GM21737 (cell line): ENCODE measurements around the gene NRXN3.
"Not testable (repeated sequence)": the region's sequence is repeated elsewhere in the genome, so short reads cannot be mapped to it uniquely, and the experiment has no call there.

Experiments used
- ATAC-seq: cut with Tn5 transposase; IDR thresholded peaks from one replicate; pipeline ENCODE4 v1.9.1; 2021; ENCODE audit warnings: mild to moderate bottlenecking, moderate library complexity; ENCODE audit not compliant: unreplicated experiment

The NRXN3 gene

DNA sequence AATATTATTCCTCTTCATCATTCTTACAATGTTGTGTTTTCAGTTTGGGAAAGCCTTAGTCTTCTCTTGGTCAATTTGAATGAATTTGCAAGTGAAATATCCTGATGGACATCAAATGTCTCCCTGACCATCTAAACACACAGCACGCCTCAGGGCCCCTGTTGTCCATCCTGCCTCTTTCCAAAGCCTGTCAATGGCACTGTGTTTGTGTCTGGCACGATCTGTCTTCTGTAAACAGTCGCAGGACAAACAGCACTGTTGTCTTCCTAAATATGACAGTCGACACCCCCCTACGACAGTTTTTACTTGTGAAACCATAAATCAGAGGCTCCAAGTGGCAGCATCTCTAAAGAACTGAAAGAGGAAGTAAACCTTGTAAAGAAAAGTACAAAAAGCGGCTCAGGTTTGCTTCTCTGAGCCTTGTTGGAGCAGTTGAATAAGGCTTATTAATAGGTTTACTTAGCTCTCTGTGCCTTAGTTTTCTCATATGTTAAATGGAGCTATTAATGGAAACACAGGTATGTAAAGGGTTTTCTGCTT is 285.8 kb downstream of the NRXN3 start:
- ATAC-seq: no peak

DNA sequence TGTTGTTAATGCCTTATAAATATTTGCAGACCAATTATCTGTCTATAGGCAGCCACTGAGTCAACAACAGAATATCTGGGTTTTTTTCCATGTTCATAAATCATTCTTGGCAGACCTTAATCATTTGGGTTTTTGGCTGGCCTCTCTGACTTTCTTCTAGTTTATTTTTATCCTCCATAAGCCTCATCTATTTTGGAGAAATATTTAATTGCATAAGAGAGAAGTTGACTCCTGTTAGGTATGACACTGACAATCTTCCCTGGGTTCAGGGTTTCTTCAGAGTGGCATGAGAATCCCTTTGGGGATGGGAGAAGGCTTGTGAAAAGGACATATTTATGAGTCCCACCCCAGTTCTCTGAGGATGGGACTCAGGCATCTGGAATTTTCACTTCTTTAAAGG is 299.8 kb downstream of the NRXN3 start:
- ATAC-seq: no peak

GRCh38 chr14:78479127-78479780 is 309.1 kb downstream of the NRXN3 start:
- no peak for ATAC-seq

- ATAC-seq: no peak
Measured at GRCh38 chr14:78484028-78484427, 313.9 kb downstream of the NRXN3 start.

DNA sequence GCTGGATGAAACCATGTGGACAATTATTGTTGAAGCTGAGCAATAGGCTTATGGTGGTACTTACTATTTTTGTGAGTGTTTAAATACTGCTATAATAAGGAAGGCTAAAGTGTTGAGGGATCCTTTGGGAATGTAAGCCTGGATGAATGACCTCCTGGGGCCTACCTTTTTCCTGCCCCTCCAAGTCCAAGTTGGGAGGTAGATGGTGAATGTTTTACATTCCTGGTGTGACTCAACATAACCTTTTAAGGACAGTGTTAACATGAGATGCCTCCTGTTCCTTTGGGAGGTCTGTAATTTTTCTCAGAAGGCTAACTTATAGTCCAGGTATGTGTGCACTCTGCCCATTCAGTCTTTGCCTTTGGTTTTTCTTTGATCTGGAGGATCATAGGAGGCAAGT is 315.9 kb downstream of the NRXN3 start:
- ATAC-seq: no peak

DNA sequence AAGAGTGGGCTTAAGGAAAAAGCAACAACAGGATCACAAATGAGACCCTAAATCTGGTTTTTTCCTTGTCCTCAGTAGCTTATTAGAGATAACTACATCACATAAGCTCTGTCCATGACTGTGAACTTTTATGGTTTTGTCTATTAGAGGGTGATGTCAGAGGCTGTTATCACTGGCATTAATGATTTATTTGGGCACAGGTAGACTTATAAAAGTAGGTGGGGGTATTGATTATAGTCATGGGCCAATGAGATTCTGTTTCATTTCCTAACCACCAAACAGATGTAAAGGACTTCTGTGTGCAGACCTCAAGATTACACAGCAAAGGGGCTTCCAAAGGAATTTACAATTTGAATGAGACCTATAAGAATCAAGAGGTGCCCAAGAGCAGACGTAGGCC is 316.4 kb downstream of the NRXN3 start:
- ATAC-seq: no peak

DNA sequence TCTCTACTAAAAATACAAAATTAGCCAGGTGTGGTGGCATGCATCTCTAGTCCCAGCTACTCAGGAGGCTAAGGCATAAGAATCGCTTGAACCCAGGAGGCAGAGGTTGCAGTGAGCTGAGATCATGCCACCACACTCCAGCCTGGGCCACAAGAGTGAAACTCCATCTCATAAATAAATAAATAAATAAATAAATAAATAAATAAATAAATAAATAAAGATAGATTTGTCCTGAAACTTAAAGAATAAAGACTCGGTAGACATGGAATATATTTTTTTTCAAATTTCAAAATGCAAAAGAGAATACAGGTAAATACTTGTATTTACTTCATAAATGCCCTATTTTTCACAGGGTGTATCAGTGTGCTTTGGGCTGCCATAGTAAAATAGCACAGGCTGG is 317.4 kb downstream of the NRXN3 start:
- ATAC-seq: not testable (repeated sequence)

- ATAC-seq: no peak
Measured at GRCh38 chr14:78488938-78489337, 318.8 kb downstream of the NRXN3 start.

- ATAC-seq: no peak
Measured at GRCh38 chr14:78491048-78491447, 320.9 kb downstream of the NRXN3 start.

GRCh38 chr14:78498062-78498595 is 328.0 kb downstream of the NRXN3 start:
- no peak for ATAC-seq

GRCh38 chr14:78501909-78502308 is 331.7 kb downstream of the NRXN3 start:
- no peak for ATAC-seq

GRCh38 chr14:78508023-78508422 is 337.9 kb downstream of the NRXN3 start:
- ATAC-seq: no peak

- ATAC-seq: no peak
Measured at GRCh38 chr14:78509516-78509915, 339.3 kb downstream of the NRXN3 start.

GRCh38 chr14:78512021-78512420 is 341.8 kb downstream of the NRXN3 start:
- ATAC-seq: no peak

DNA sequence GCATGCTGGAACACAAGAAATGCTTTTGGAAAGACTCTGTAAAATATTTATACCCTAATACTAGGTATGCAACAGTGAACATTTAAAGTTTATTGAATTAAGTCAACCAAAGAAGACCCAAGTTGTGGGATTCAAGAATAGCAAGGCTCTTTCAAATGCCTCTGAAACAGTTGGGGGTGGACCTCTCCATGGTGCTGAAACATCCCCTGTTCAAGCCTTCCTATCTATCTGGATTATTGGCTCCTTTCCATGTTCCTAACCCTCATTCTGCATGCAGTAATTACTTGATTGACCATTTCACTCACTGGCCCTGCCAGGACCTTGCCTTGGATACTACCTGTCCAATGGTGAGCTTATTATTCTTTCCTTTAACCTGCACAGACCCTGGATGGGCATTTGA is 349.7 kb downstream of the NRXN3 start:
- no peak for ATAC-seq

DNA sequence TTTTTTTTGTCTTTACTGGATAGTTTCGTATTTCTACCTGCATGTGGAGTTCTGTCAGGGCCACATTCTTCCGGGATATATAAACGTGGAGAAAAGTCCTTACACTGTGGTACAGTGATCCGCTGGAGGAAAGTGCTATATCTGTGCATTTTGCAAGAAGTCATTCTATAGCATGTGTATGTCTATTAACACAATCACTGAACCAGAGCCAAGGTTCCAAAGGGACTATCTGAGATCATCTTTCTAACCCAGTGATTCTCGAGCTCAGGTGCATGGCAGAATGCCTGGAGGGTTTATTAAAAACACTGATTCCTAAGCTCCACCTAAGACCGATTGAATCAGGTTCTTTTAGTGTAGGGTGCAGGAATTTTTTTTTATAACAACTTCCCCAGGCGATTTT is 354.0 kb downstream of the NRXN3 start:
- ATAC-seq: no peak

- ATAC-seq: no peak
Measured at GRCh38 chr14:78524766-78525165, 354.6 kb downstream of the NRXN3 start.

GRCh38 chr14:78530078-78530477 is 359.9 kb downstream of the NRXN3 start:
- no peak for ATAC-seq

GRCh38 chr14:78534141-78534540 is 364.0 kb downstream of the NRXN3 start:
- no peak for ATAC-seq

DNA sequence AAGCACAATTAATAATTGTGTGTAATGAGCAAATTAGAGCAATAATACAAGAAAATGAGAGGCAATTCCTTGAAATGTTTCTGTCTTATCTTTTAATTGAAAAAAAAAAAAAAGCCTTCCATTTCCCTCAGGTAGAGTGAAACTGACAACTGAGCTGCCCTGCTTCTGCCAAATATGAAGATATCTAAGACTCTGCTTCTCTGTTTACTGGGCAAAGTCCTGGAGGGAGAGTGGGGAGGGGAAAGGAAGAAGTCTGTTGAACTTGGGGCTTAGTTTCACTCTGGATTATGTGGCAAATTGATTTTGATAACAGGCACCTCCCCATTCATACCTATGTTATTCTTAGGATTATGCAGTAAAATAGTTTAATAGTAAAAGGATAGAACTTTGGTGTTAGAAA is 364.9 kb downstream of the NRXN3 start:
- ATAC-seq: no peak

- not testable (repeated sequence) for ATAC-seq
Measured at GRCh38 chr14:78541788-78542187, 371.6 kb downstream of the NRXN3 start.

DNA sequence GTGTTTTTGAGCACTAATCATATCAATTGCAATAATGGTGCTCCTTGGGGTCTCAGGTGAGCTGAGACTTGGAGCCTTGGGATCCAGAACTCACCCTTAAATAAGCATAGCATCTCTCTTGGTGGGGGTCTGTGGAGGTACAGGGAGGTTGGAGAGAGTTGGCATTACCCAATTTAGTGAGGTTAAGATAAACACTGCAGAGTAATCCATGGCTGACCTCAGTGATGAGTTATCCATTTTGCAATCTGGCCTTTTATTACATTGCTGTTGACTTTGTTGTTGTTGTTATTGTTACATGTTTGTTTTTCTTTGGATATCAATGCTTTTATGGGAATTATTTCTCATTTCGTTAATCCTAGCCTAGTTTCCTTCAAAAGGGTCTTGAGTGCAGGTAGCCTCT is 373.3 kb downstream of the NRXN3 start:
- ATAC-seq: no peak

DNA sequence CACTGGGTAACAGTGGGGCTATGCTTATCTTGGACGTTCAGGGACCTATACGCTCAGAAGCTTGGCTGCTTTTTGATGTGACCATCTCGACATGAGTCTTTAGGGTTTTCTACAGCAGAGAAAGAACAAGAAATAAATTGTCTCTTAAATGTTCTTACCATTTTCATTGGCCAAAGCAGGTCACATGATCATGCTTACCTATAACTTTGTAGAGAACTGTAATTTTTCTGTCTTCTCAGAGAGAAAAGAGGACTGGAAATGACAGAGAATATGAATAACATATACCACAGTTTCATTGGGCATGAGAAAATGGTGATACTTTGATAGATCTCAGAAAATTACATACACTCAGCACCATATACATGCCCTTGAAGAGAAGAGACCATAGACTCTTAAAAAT is 390.9 kb downstream of the NRXN3 start:
- ATAC-seq: no peak
